SK-N-SH treated with all-trans-retinoic acid at 6 μM for 48 hours (cell line): Measurements from ENCODE around the gene RNGTT.

Source experiments
- ATAC-seq: fragments of 200-7000 bp; cut with Tn5 transposase; 3 replicates; pipeline ENCODE4 v1.9.1; 2020; ENCODE audit warnings: mild to moderate bottlenecking, moderate library complexity
- ARNTL ChIP-seq: fragments of 450-650 bp; formaldehyde crosslinking; IDR thresholded peaks from 2 replicates; pipeline ENCODE4 v1.5.0; 2020; ENCODE audit warnings: low read depth, mild to moderate bottlenecking, moderate library complexity, borderline replicate concordance
- BACH2 ChIP-seq: fragments of 250-450 bp; sonication (Bioruptor Pico); IDR thresholded peaks from 2 replicates; pipeline ENCODE4 v1.9.0; 2021; ENCODE audit warnings: mild to moderate bottlenecking, borderline replicate concordance
- CSDC2 ChIP-seq: fragments of 250-450 bp; sonication (Bioruptor Pico); IDR thresholded peaks from 2 replicates; pipeline ENCODE4 v1.5.0; 2020; ENCODE audit warnings: mild to moderate bottlenecking, moderate library complexity
- CSRNP3 ChIP-seq: fragments of 250-450 bp; sonication (Bioruptor Pico); IDR thresholded peaks from 2 replicates; pipeline ENCODE4 v1.5.1; 2021; ENCODE audit warnings: mild to moderate bottlenecking, moderate library complexity
- ESRRG ChIP-seq: fragments of 250-450 bp; sonication (Bioruptor Pico); IDR thresholded peaks from 2 replicates; pipeline ENCODE4 v1.6.1; 2021; ENCODE audit warnings: mild to moderate bottlenecking
- GLIS3 ChIP-seq: fragments of 250-450 bp; sonication (Bioruptor Pico); IDR thresholded peaks from 2 replicates; pipeline ENCODE4 v1.5.0; 2020; ENCODE audit warnings: mild to moderate bottlenecking, moderate library complexity
- ISL1 ChIP-seq: fragments of 250-450 bp; sonication (Bioruptor Pico); IDR thresholded peaks from 2 replicates; pipeline ENCODE4 v2.1.2; 2022; ENCODE audit warnings: mild to moderate bottlenecking, moderate library complexity
- OSR1 ChIP-seq: fragments of 250-450 bp; sonication (Bioruptor Pico); IDR thresholded peaks from 2 replicates; pipeline ENCODE4 v1.8.0; 2022; ENCODE audit warnings: moderate library complexity, mild to moderate bottlenecking, inconsistent platforms
- PATZ1 ChIP-seq: fragments of 250-450 bp; sonication (Bioruptor Pico); IDR thresholded peaks from 2 replicates; pipeline ENCODE4 v1.8.0; 2020; ENCODE audit warnings: mild to moderate bottlenecking, moderate library complexity, borderline replicate concordance
- POU6F1 ChIP-seq: fragments of 250-450 bp; sonication (Bioruptor Pico); IDR thresholded peaks from 2 replicates; pipeline ENCODE4 v1.8.0; 2021; ENCODE audit warnings: low read depth, mild to moderate bottlenecking, moderate library complexity, borderline replicate concordance
- PPARA ChIP-seq: fragments of 250-450 bp; sonication (Bioruptor Pico); IDR thresholded peaks from 2 replicates; pipeline ENCODE4 v1.5.0; 2020; ENCODE audit warnings: mild to moderate bottlenecking, borderline replicate concordance
- RARB ChIP-seq: fragments of 250-450 bp; sonication (Bioruptor Pico); IDR thresholded peaks from 2 replicates; pipeline ENCODE4 v1.8.0; 2021; ENCODE audit warnings: mild to moderate bottlenecking, moderate library complexity
- SNAI2 ChIP-seq: fragments of 250-450 bp; sonication (Bioruptor Pico); IDR thresholded peaks from 2 replicates; pipeline ENCODE4 v1.5.0; 2020; ENCODE audit warnings: mild to moderate bottlenecking, moderate library complexity
- TCF4 ChIP-seq: fragments of 250-450 bp; sonication (Bioruptor Pico); IDR thresholded peaks from 2 replicates; pipeline ENCODE4 v1.8.0; 2021; ENCODE audit warnings: mild to moderate bottlenecking, moderate library complexity, borderline replicate concordance
- TSHZ2 ChIP-seq: fragments of 250-450 bp; sonication (Bioruptor Pico); IDR thresholded peaks from 2 replicates; pipeline ENCODE4 v1.5.0; 2020; ENCODE audit warnings: mild to moderate bottlenecking, moderate library complexity
- ZC3H10 ChIP-seq: fragments of 250-450 bp; sonication (Bioruptor Pico); IDR thresholded peaks from 2 replicates; pipeline ENCODE4 v1.5.1; 2021; ENCODE audit warnings: mild to moderate bottlenecking, moderate library complexity
- ZFP3 ChIP-seq: fragments of 250-450 bp; sonication (Bioruptor Pico); IDR thresholded peaks from 2 replicates; pipeline ENCODE4 v1.5.0; 2020; ENCODE audit warnings: mild to moderate bottlenecking, moderate library complexity
- ZFP30 ChIP-seq: fragments of 450-650 bp; formaldehyde crosslinking; IDR thresholded peaks from 2 replicates; pipeline ENCODE4 v1.5.0; 2022; ENCODE audit warnings: mild to moderate bottlenecking, moderate library complexity
- ZNF565 ChIP-seq: fragments of 450-650 bp; formaldehyde crosslinking; conservative IDR thresholded peaks from 2 replicates; pipeline ENCODE4 v1.5.0; 2020; ENCODE audit warnings: low read depth, mild to moderate bottlenecking, moderate library complexity
- ZNF70 ChIP-seq: fragments of 450-650 bp; formaldehyde crosslinking; IDR thresholded peaks from 2 replicates; pipeline ENCODE4 v1.5.0; 2020; ENCODE audit warnings: mild to moderate bottlenecking, moderate library complexity
- ZNF8 ChIP-seq: fragments of 450-650 bp; formaldehyde crosslinking; IDR thresholded peaks from 2 replicates; pipeline ENCODE4 v1.5.0; 2020; ENCODE audit warnings: mild to moderate bottlenecking, moderate library complexity

The RNGTT gene

GRCh38 chr6:88611721-88612120, 351.7 kb downstream of the RNGTT start:
- no peak for TF ChIP-seq OSR1
- TF ChIP-seq CSDC2 (CRISPR knock-in tag): no peak
- TF ChIP-seq ARNTL (CRISPR knock-in tag): no peak
- no peak for TF ChIP-seq POU6F1 (CRISPR knock-in tag)
- TF ChIP-seq RARB (CRISPR knock-in tag): no peak
- TF ChIP-seq ESRRG (CRISPR knock-in tag): no peak
- TF ChIP-seq TSHZ2 (CRISPR knock-in tag): no peak
- TF ChIP-seq GLIS3: no peak
- no peak for TF ChIP-seq ZFP30 (CRISPR knock-in tag)
- TF ChIP-seq SNAI2: no peak
- no peak for TF ChIP-seq ZNF8 (CRISPR knock-in tag)
- TF ChIP-seq ZC3H10: no peak
- TF ChIP-seq ZFP3: no peak
- no peak for TF ChIP-seq BACH2 (CRISPR knock-in tag)
- TF ChIP-seq ZNF565 (CRISPR knock-in tag): no peak
- TF ChIP-seq PATZ1 (CRISPR knock-in tag): no peak
- no peak for TF ChIP-seq ISL1 (CRISPR knock-in tag)
- no peak for TF ChIP-seq ZNF70 (CRISPR knock-in tag)
- no peak for ATAC-seq

- ATAC-seq: no peak
- TF ChIP-seq ESRRG (CRISPR knock-in tag): no peak
- no peak for TF ChIP-seq ZNF8 (CRISPR knock-in tag)
- no peak for TF ChIP-seq SNAI2
- no peak for TF ChIP-seq CSRNP3 (CRISPR knock-in tag)
- no peak for TF ChIP-seq RARB (CRISPR knock-in tag)
- no peak for TF ChIP-seq CSDC2 (CRISPR knock-in tag)
- no peak for TF ChIP-seq ZNF70 (CRISPR knock-in tag)
- TF ChIP-seq TCF4: no peak
- no peak for TF ChIP-seq ISL1 (CRISPR knock-in tag)
- TF ChIP-seq PPARA (CRISPR knock-in tag): no peak
Measured at GRCh38 chr6:88609983-88610382, 353.4 kb downstream of the RNGTT start.

GRCh38 chr6:88605271-88605670, 358.1 kb downstream of the RNGTT start:
- no peak for ATAC-seq
- no peak for TF ChIP-seq PATZ1 (CRISPR knock-in tag)
